ENCODE data around the gene WASHC4.
"Not testable (repeated sequence)": the region's sequence is repeated elsewhere in the genome, so short reads cannot be mapped to it uniquely, and the experiment has no call there.

Gene WASHC4

GRCh38 chr12:105162174-105162573 is 54.6 kb downstream of the WASHC4 start:
- DNase-seq (ENCODE audit: low read depth in 2 of 2): no peak

- DNase-seq (ENCODE audit: low read depth in 2 of 2): no peak
These were observed 56.5 kb downstream of the WASHC4 start for GRCh38 chr12:105164068-105164467.

GRCh38 chr12:105166736-105167135 is 59.2 kb downstream of the WASHC4 start:
- no peak for DNase-seq (ENCODE audit: low read depth in 2 of 2)

GRCh38 chr12:105167346-105167745 is 59.8 kb downstream of the WASHC4 start:
- DNase-seq (ENCODE audit: low read depth in 2 of 2): no peak

GRCh38 chr12:105168006-105168405 is 60.5 kb downstream of the WASHC4 start:
- no peak for DNase-seq (ENCODE audit: low read depth in 2 of 2)

GRCh38 chr12:105170139-105170538 is 62.6 kb downstream of the WASHC4 start:
- no peak for DNase-seq (ENCODE audit: low read depth in 2 of 2)

GRCh38 chr12:105171691-105172436 is 64.3 kb downstream of the WASHC4 start:
- no peak for DNase-seq (ENCODE audit: low read depth in 2 of 2)

GRCh38 chr12:105175397-105175990 is 68.0 kb downstream of the WASHC4 start:
- no peak for DNase-seq (ENCODE audit: low read depth in 2 of 2)

- DNase-seq (ENCODE audit: low read depth in 2 of 2): no peak
These were observed 69.7 kb downstream of the WASHC4 start for GRCh38 chr12:105177208-105177607.

- DNase-seq (ENCODE audit: low read depth in 2 of 2): not testable (repeated sequence)
These were observed 71.6 kb downstream of the WASHC4 start for GRCh38 chr12:105179114-105179513.

GRCh38 chr12:105183406-105183805 is 75.9 kb downstream of the WASHC4 start:
- not testable (repeated sequence) for DNase-seq (ENCODE audit: low read depth in 2 of 2)

GRCh38 chr12:105183976-105184375 is 76.4 kb downstream of the WASHC4 start:
- not testable (repeated sequence) for DNase-seq (ENCODE audit: low read depth in 2 of 2)

- DNase-seq (ENCODE audit: low read depth in 2 of 2): no peak
These were observed 81.8 kb downstream of the WASHC4 start for GRCh38 chr12:105189293-105189692.

- no peak for DNase-seq (ENCODE audit: low read depth in 2 of 2)
These were observed 83.0 kb downstream of the WASHC4 start for GRCh38 chr12:105190530-105190929.

- no peak for DNase-seq (ENCODE audit: low read depth in 2 of 2)
These were observed 85.2 kb downstream of the WASHC4 start for GRCh38 chr12:105192624-105193225.

- no peak for DNase-seq (ENCODE audit: low read depth in 2 of 2)
These were observed 87.4 kb downstream of the WASHC4 start for GRCh38 chr12:105194947-105195346.

GRCh38 chr12:105196090-105196489 is 88.6 kb downstream of the WASHC4 start:
- no peak for DNase-seq (ENCODE audit: low read depth in 2 of 2)

GRCh38 chr12:105198961-105199360 is 91.4 kb downstream of the WASHC4 start:
- DNase-seq (ENCODE audit: low read depth in 2 of 2): no peak

- no peak for DNase-seq (ENCODE audit: low read depth in 2 of 2)
These were observed 92.9 kb downstream of the WASHC4 start for GRCh38 chr12:105200385-105200784.

GRCh38 chr12:105201299-105201698 is 93.8 kb downstream of the WASHC4 start:
- no peak for DNase-seq (ENCODE audit: low read depth in 2 of 2)

GRCh38 chr12:105202202-105202601 is 94.7 kb downstream of the WASHC4 start:
- DNase-seq (ENCODE audit: low read depth in 2 of 2): no peak

- DNase-seq (ENCODE audit: low read depth in 2 of 2): no peak
These were observed 96.6 kb downstream of the WASHC4 start for GRCh38 chr12:105204127-105204526.

- peak in 1 of 2 experiments; percentile 25 for DNase-seq (ENCODE audit: low read depth in 2 of 2)
These were observed 97.4 kb downstream of the WASHC4 start for GRCh38 chr12:105204916-105205315.

Measured in stimulated activated CD4-positive, alpha-beta T cell treated with anti-CD3 and anti-CD28 coated beads, Interleukin-12 subunit alpha, Interleukin-12 subunit beta, amount 100 ng/mL, for 24 hours (primary cell).